ENCODE data around the gene MCC. TPM values are rescaled to one million over a fixed set of nuclear protein-coding genes. Genes with fewer than 3 reads are reported as not detected.

Gene MCC
- total RNA-seq, 2 donors from 2014 or later: 164 to 187 TPM

GRCh38 chr5:113197456-113198200, 290.6 kb downstream of the MCC start:
- Histone ChIP-seq H3K4me1 (ENCODE audit: control insufficient read depth, insufficient read depth, low read length) (peaks cover 23% of the 10 kb centered on the region), H3K9me3 (ENCODE audit: control insufficient read depth, low read length) (peaks cover 16% of the 10 kb centered on the region), H3K27ac (ENCODE audit: low read depth, low read length) (no peak overlapping the region), H3K27me3 (ENCODE audit: control insufficient read depth, insufficient read depth, low read length, poor library complexity, severe bottlenecking) (no peaks in the 10 kb centered on the region), H3K4me3 (ENCODE audit: low read length) (peak overlapping the region; percentile 11), H3K9ac (ENCODE audit: extremely low read depth, low read length, poor library complexity, severe bottlenecking) (no peak overlapping the region), H3K36me3 (ENCODE audit: control insufficient read depth, insufficient read depth, low read length) (peaks cover 79% of the 10 kb centered on the region)
- no peaks in the 10 kb centered on the region for H3K9me3 Mint-ChIP-seq
- peaks cover 58% of the 10 kb centered on the region for H3K4me1 Mint-ChIP-seq
- DNase-seq: peak; percentile 38
- no peaks in the 10 kb centered on the region for H3K27me3 Mint-ChIP-seq (ENCODE audit: insufficient read depth)
- peaks cover 66% of the 10 kb centered on the region for H3K36me3 Mint-ChIP-seq (ENCODE audit: low read depth)
- H3K27ac Mint-ChIP-seq: no peak overlapping the region
- WGBS, 2 experiments (ENCODE audit: insufficient coverage in 1 of 2, insufficient read length in 1 of 2): 89 to 93% methylated on average over 5 to 7 of the region's 7 CpGs
- TF ChIP-seq, protein P1, sequence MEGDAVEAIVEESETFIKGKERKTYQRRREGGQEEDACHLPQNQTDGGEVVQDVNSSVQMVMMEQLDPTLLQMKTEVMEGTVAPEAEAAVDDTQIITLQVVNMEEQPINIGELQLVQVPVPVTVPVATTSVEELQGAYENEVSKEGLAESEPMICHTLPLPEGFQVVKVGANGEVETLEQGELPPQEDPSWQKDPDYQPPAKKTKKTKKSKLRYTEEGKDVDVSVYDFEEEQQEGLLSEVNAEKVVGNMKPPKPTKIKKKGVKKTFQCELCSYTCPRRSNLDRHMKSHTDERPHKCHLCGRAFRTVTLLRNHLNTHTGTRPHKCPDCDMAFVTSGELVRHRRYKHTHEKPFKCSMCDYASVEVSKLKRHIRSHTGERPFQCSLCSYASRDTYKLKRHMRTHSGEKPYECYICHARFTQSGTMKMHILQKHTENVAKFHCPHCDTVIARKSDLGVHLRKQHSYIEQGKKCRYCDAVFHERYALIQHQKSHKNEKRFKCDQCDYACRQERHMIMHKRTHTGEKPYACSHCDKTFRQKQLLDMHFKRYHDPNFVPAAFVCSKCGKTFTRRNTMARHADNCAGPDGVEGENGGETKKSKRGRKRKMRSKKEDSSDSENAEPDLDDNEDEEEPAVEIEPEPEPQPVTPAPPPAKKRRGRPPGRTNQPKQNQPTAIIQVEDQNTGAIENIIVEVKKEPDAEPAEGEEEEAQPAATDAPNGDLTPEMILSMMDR (conservative IDR thresholded peaks at IDR 0.05): no peak
- no peak overlapping the region for H3K4me3 Mint-ChIP-seq

- Histone ChIP-seq H3K27ac (ENCODE audit: low read depth, low read length) (no peak overlapping the region), H3K36me3 (ENCODE audit: control insufficient read depth, insufficient read depth, low read length) (peaks cover 96% of the 10 kb centered on the region), H3K4me3 (ENCODE audit: low read length) (no peak overlapping the region), H3K4me1 (ENCODE audit: control insufficient read depth, insufficient read depth, low read length) (peaks cover 20% of the 10 kb centered on the region), H3K27me3 (ENCODE audit: control insufficient read depth, insufficient read depth, low read length, poor library complexity, severe bottlenecking) (no peaks in the 10 kb centered on the region), H3K9ac (ENCODE audit: extremely low read depth, low read length, poor library complexity, severe bottlenecking) (no peak overlapping the region), H3K9me3 (ENCODE audit: control insufficient read depth, low read length) (peaks cover 17% of the 10 kb centered on the region)
- H3K27me3 Mint-ChIP-seq (ENCODE audit: insufficient read depth): no peaks in the 10 kb centered on the region
- DNase-seq: peak; percentile 20
- H3K36me3 Mint-ChIP-seq (ENCODE audit: low read depth): peaks cover 82% of the 10 kb centered on the region
- peaks cover 64% of the 10 kb centered on the region for H3K4me1 Mint-ChIP-seq
- H3K9me3 Mint-ChIP-seq: no peaks in the 10 kb centered on the region
- WGBS, 2 experiments (ENCODE audit: insufficient coverage in 1 of 2, insufficient read length in 1 of 2): 94 to 100% methylated on average over 2 to 4 of the region's 4 CpGs
- no peak overlapping the region for H3K4me3 Mint-ChIP-seq
- H3K27ac Mint-ChIP-seq: no peak overlapping the region
- TF ChIP-seq, protein P1 (conservative IDR thresholded peaks at IDR 0.05): no peak
Observed at GRCh38 chr5:113195771-113196170, 292.5 kb downstream of the MCC start.

- H3K9me3 Mint-ChIP-seq: no peaks in the 10 kb centered on the region
- H3K4me3 Mint-ChIP-seq: no peak overlapping the region
Observed at GRCh38 chr5:113195251-113195650, 293.0 kb downstream of the MCC start.

More at GRCh38 chr5:113195251-113195650, 293.0 kb downstream of the MCC start:
- Histone ChIP-seq H3K9ac (ENCODE audit: extremely low read depth, low read length, poor library complexity, severe bottlenecking) (no peak overlapping the region), H3K4me3 (ENCODE audit: low read length) (no peak overlapping the region), H3K4me1 (ENCODE audit: control insufficient read depth, insufficient read depth, low read length) (peaks cover 17% of the 10 kb centered on the region), H3K36me3 (ENCODE audit: control insufficient read depth, insufficient read depth, low read length) (peaks cover 96% of the 10 kb centered on the region), H3K9me3 (ENCODE audit: control insufficient read depth, low read length) (peaks cover 17% of the 10 kb centered on the region), H3K27ac (ENCODE audit: low read depth, low read length) (no peak overlapping the region), H3K27me3 (ENCODE audit: control insufficient read depth, insufficient read depth, low read length, poor library complexity, severe bottlenecking) (no peaks in the 10 kb centered on the region)
- peak; percentile 17 for DNase-seq
- TF ChIP-seq, protein P1 (conservative IDR thresholded peaks at IDR 0.05): no peak
- Mint-ChIP-seq H3K27me3 (ENCODE audit: insufficient read depth) (no peaks in the 10 kb centered on the region), H3K4me1 (peaks cover 64% of the 10 kb centered on the region), H3K27ac (no peak overlapping the region), H3K36me3 (ENCODE audit: low read depth) (peaks cover 86% of the 10 kb centered on the region)
- 92 to 96% methylated on average over 3 of the region's 3 CpGs for WGBS, 2 experiments (ENCODE audit: insufficient coverage in 1 of 2, insufficient read length in 1 of 2)
